H9 (cell line): Measurements from ENCODE around the gene HS6ST3. TPM values are rescaled to one million over a fixed set of nuclear protein-coding genes. Genes with fewer than 3 reads are reported as not detected.

Experiments
- DNase-seq: peaks from one replicate; pipeline ENCODE4 v3.0.0-alpha.2; 2017
- H2AFZ ChIP-seq: one replicate; pipeline ENCODE4 v1.6.1; 2013; ENCODE audit warnings: mild to moderate bottlenecking, low read length, control low read depth, moderate library complexity
- H2AK5ac ChIP-seq: 2 replicates; pipeline ENCODE4 v1.6.1; 2013; ENCODE audit warnings: low read length, control low read depth, mixed read lengths; ENCODE audit not compliant: insufficient read length
- H2BK120ac ChIP-seq: one replicate; pipeline ENCODE4 v1.6.1; 2013; ENCODE audit warnings: low read depth, mild to moderate bottlenecking, low read length, control low read depth, inconsistent platforms; ENCODE audit not compliant: poor library complexity, severe bottlenecking
- H2BK12ac ChIP-seq: 2 replicates; pipeline ENCODE4 v1.6.1; 2013; ENCODE audit warnings: low read length, control low read depth, mixed read lengths, low read depth; ENCODE audit not compliant: insufficient read length
- H2BK15ac ChIP-seq: 2 replicates; pipeline ENCODE4 v1.6.1; 2013; ENCODE audit warnings: low read depth, low read length, control low read depth
- H2BK20ac ChIP-seq: one replicate; pipeline ENCODE4 v1.6.1; 2013; ENCODE audit warnings: low read depth, mild to moderate bottlenecking, low read length, control low read depth, inconsistent platforms; ENCODE audit not compliant: poor library complexity, severe bottlenecking
- H2BK5ac ChIP-seq: 2 replicates; pipeline ENCODE4 v1.6.1; 2013; ENCODE audit warnings: low read length, control low read depth, mixed read lengths; ENCODE audit not compliant: insufficient read length
- H3K14ac ChIP-seq: 2 replicates; pipeline ENCODE4 v1.6.1; 2013; ENCODE audit warnings: low read length, control low read depth; ENCODE audit not compliant: insufficient read depth
- H3K18ac ChIP-seq: 2 replicates; pipeline ENCODE4 v1.6.1; 2013; ENCODE audit warnings: low read depth, mild to moderate bottlenecking, mixed read lengths, low read length, control low read depth; ENCODE audit not compliant: insufficient read length
- H3K23ac ChIP-seq: 2 replicates; pipeline ENCODE4 v1.6.1; 2013; ENCODE audit warnings: low read length, control low read depth, mixed read lengths, low read depth; ENCODE audit not compliant: insufficient read length
- H3K23me2 ChIP-seq: 2 replicates; pipeline ENCODE4 v1.6.1; 2013; ENCODE audit warnings: low read depth, mild to moderate bottlenecking, mixed read lengths, low read length, control low read depth; ENCODE audit not compliant: insufficient read length, poor library complexity, severe bottlenecking
- H3K27ac ChIP-seq: 2 replicates; pipeline ENCODE4 v1.5.1; 2013; ENCODE audit warnings: low read length, control low read depth, mixed read lengths, low read depth; ENCODE audit not compliant: insufficient read length
- H3K27me3 ChIP-seq: 2 replicates; pipeline ENCODE4 v1.6.1; 2013; ENCODE audit warnings: low read length, control low read depth, inconsistent platforms; ENCODE audit not compliant: insufficient read depth
- H3K4ac ChIP-seq: 2 replicates; pipeline ENCODE4 v1.6.1; 2013; ENCODE audit warnings: low read depth, mild to moderate bottlenecking, control low read depth, inconsistent platforms, low read length, moderate library complexity
- H3K4me1 ChIP-seq: 2 replicates; pipeline ENCODE4 v1.6.1; 2013; ENCODE audit warnings: low read length, control low read depth, inconsistent platforms; ENCODE audit not compliant: insufficient read depth
- H3K4me2 ChIP-seq: 2 replicates; pipeline ENCODE4 v1.6.1; 2013; ENCODE audit warnings: low read length, control low read depth, mixed read lengths; ENCODE audit not compliant: insufficient read length, insufficient read depth
- H3K56ac ChIP-seq: 2 replicates; pipeline ENCODE4 v1.6.1; 2013; ENCODE audit warnings: low read depth, mild to moderate bottlenecking, mixed read lengths, low read length, control low read depth; ENCODE audit not compliant: insufficient read length
- H3K79me1 ChIP-seq: 2 replicates; pipeline ENCODE4 v1.6.1; 2013; ENCODE audit warnings: low read depth, mild to moderate bottlenecking, moderate library complexity, low read length, control low read depth, inconsistent platforms; ENCODE audit not compliant: insufficient read depth, poor library complexity, severe bottlenecking
- H3K79me2 ChIP-seq: 2 replicates; pipeline ENCODE4 v1.6.1; 2013; ENCODE audit warnings: low read length, control low read depth, inconsistent platforms; ENCODE audit not compliant: insufficient read depth
- H3K9ac ChIP-seq: 2 replicates; pipeline ENCODE4 v1.6.1; 2013; ENCODE audit warnings: low read length, control low read depth, mixed read lengths; ENCODE audit not compliant: insufficient read length; ENCODE audit errors: extremely low read depth
- H3K9me3 ChIP-seq: one replicate; pipeline ENCODE4 v1.6.1; 2013; ENCODE audit warnings: low read depth, low read length, inconsistent platforms; ENCODE audit not compliant: control insufficient read depth
- H3T11ph ChIP-seq: one replicate; pipeline ENCODE4 v1.6.1; 2013; ENCODE audit warnings: mild to moderate bottlenecking, low read length, control low read depth, inconsistent platforms
- H4K20me1 ChIP-seq: one replicate; pipeline ENCODE4 v1.6.1; 2013; ENCODE audit not compliant: control insufficient read depth, insufficient read length, insufficient read depth
- H4K5ac ChIP-seq: 2 replicates; pipeline ENCODE4 v1.6.1; 2013; ENCODE audit warnings: low read depth, mild to moderate bottlenecking, mixed read lengths, low read length, control low read depth; ENCODE audit not compliant: insufficient read length
- H4K8ac ChIP-seq: replicated peaks from 2 replicates; pipeline ENCODE4 v1.6.1; 2013; ENCODE audit warnings: low read length, control low read depth, mixed read lengths, low read depth; ENCODE audit not compliant: insufficient read length
- H4K91ac ChIP-seq: 2 replicates; pipeline ENCODE4 v1.6.1; 2013; ENCODE audit warnings: low read depth, mild to moderate bottlenecking, moderate library complexity, mixed read lengths, low read length, control low read depth; ENCODE audit not compliant: insufficient read length
- H3K27ac Mint-ChIP-seq, 3 experiments: 2 replicates in 2 of 3; 3 replicates in 1 of 3; pipeline ENCODE4 v1.8.0; 2020 to 2021; ENCODE audit warnings: mixed read lengths in 3 of 3, mild to moderate bottlenecking in 1 of 3, moderate library complexity in 1 of 3
- H3K27me3 Mint-ChIP-seq: 2 replicates; pipeline ENCODE4 v1.8.0; 2021; ENCODE audit warnings: low read depth, mild to moderate bottlenecking, moderate library complexity, mixed read lengths
- H3K36me3 Mint-ChIP-seq, 3 experiments: 2 replicates in 2 of 3; 3 replicates in 1 of 3; pipeline ENCODE4 v1.8.0; 2020 to 2021; ENCODE audit warnings: low read depth in 3 of 3, mixed read lengths in 3 of 3; ENCODE audit not compliant: insufficient read depth in 1 of 3
- H3K4me1 Mint-ChIP-seq, 2 experiments: 2 replicates each; pipeline ENCODE4 v1.8.0; 2020; ENCODE audit warnings: mixed read lengths in 2 of 2
- H3K4me3 Mint-ChIP-seq, 2 experiments: 2 replicates in 1 of 2; 3 replicates in 1 of 2; pipeline ENCODE4 v1.8.0; 2020 to 2021; ENCODE audit warnings: mild to moderate bottlenecking in 2 of 2, mixed read lengths in 2 of 2, moderate library complexity in 1 of 2
- H3K9me3 Mint-ChIP-seq, 2 experiments: 2 replicates in 1 of 2; 3 replicates in 1 of 2; pipeline ENCODE4 v1.8.0; 2020; ENCODE audit warnings: mild to moderate bottlenecking in 2 of 2, mixed read lengths in 2 of 2, moderate library complexity in 1 of 2
- CTCF ChIP-seq: fragments of 200-600 bp; sonication (generic); conservative IDR thresholded peaks from 3 replicates; pipeline ENCODE4 v1.8.0; 2021; ENCODE audit warnings: antibody characterized with exemption, mild to moderate bottlenecking
- WGBS: extraction: QIAGEN DNeasy Blood & Tissue Kit; methylation state at CpG from one replicate; pipeline ENCODE4 v1.1.7; 2013; ENCODE audit warnings: missing lambda C conversion rate, low lambda C conversion rate, mixed read lengths; ENCODE audit not compliant: insufficient read length; ENCODE audit errors: extremely low coverage; 5-methylcytosine and 5-hydroxymethylcytosine counted together
- total RNA-seq: library from RNA; stranded (reverse); gene quantifications from 2 replicates; pipeline ENCODE4 v1.2.1, GENCODE V29; 2021

Gene HS6ST3
- total RNA-seq, 1 experiment from 2014 or later, result 0.44 TPM

- no CpG with 5 or more reads among the region's 10 CpGs for WGBS
- no peaks in the 10 kb centered on the region for H3K23me2 ChIP-seq
- Mint-ChIP-seq H3K9me3 (peaks cover 6 to 7% of the 10 kb centered on the region in 2 experiments; a peak in 4 of 5 replicates), H3K27ac (no peak overlapping the region), H3K27me3 (peaks cover 5% of the 10 kb centered on the region), H3K4me3 (no peak overlapping the region), H3K36me3 (peaks cover 0 to 6% (median 0%) of the 10 kb centered on the region in 3 experiments; a peak in 4 of 7 replicates), H3K4me1 (peaks cover 28% of the 10 kb centered on the region in 2 experiments)
- peaks cover 3% of the 10 kb centered on the region for H3K4me1 ChIP-seq
- no peaks in the 10 kb centered on the region for H3K79me2 ChIP-seq
- no peak overlapping the region for H3K4ac ChIP-seq
- H3K27ac ChIP-seq, result no peak overlapping the region
- no peak overlapping the region for H2BK5ac ChIP-seq
- H2AK5ac ChIP-seq, result no peak overlapping the region
- no peak overlapping the region for H3K56ac ChIP-seq
- no peak overlapping the region for H3T11ph ChIP-seq
- H3K23ac ChIP-seq, result no peak overlapping the region
- no peaks in the 10 kb centered on the region for H3K79me1 ChIP-seq
- H3K4me2 ChIP-seq, result no peak overlapping the region
- H3K27me3 ChIP-seq, result no peaks in the 10 kb centered on the region; the same call in 1 of the 2 replicates
- H2BK12ac ChIP-seq, result no peak overlapping the region
- no peak overlapping the region for H2AFZ ChIP-seq
- no peak overlapping the region for H2BK20ac ChIP-seq
- H2BK15ac ChIP-seq, result no peak overlapping the region
- no peak overlapping the region for H4K8ac ChIP-seq
- no peak overlapping the region for H4K5ac ChIP-seq
- no peaks in the 10 kb centered on the region for H4K20me1 ChIP-seq
- no peak for TF ChIP-seq CTCF
- H3K9me3 ChIP-seq, result no peaks in the 10 kb centered on the region
- H4K91ac ChIP-seq, result no peak overlapping the region
- H3K18ac ChIP-seq, result no peak overlapping the region
- no peak overlapping the region for H3K14ac ChIP-seq
- no peak overlapping the region for H3K9ac ChIP-seq
- DNase-seq, result no peak
- H2BK120ac ChIP-seq, result no peak overlapping the region
These were observed 383.7 kb downstream of the HS6ST3 start for GRCh38 chr13:96473526-96474180.
